WTC11 (cell line): ENCODE data around the gene NPAS3.

ENCODE experiments used
- CREB1 ChIP-seq: sonication (generic); formaldehyde crosslinking; IDR thresholded peaks from 2 replicates; pipeline ENCODE4 v1.8.0; 2023; ENCODE audit warnings: mild to moderate bottlenecking, missing genetic modification reagents
- NFYB ChIP-seq: sonication (generic); formaldehyde crosslinking; conservative IDR thresholded peaks from 2 replicates; pipeline ENCODE4 v1.8.0; 2022; ENCODE audit warnings: low read depth, missing genetic modification reagents
- OVOL2 ChIP-seq: fragments of 250-450 bp; sonication (Bioruptor Pico); IDR thresholded peaks from 2 replicates; pipeline ENCODE4 v1.9.0; 2021; ENCODE audit warnings: mild to moderate bottlenecking, borderline replicate concordance
- SP1 ChIP-seq: sonication (generic); formaldehyde crosslinking; conservative IDR thresholded peaks from 2 replicates; pipeline ENCODE4 v1.8.1; 2022; ENCODE audit warnings: missing genetic modification reagents
- TEAD4 ChIP-seq: sonication (generic); formaldehyde crosslinking; IDR thresholded peaks from 2 replicates; pipeline ENCODE4 v1.8.0; 2022; ENCODE audit warnings: mild to moderate bottlenecking, missing genetic modification reagents
- ZNF232 ChIP-seq: sonication (generic); formaldehyde crosslinking; IDR thresholded peaks from 2 replicates; pipeline ENCODE4 v1.8.0; 2022; ENCODE audit warnings: mild to moderate bottlenecking, missing genetic modification reagents
- TF ChIP-seq, protein P1 (sequence below): fragments of 200-600 bp; IDR thresholded peaks from 2 replicates; pipeline ENCODE4 v1.8.0; 2022; ENCODE audit warnings: antibody characterized with exemption
- TF ChIP-seq, protein P2 (sequence below): sonication (generic); formaldehyde crosslinking; IDR thresholded peaks from 2 replicates; pipeline ENCODE4 v1.8.0; 2022; ENCODE audit warnings: mild to moderate bottlenecking, missing genetic modification reagents
- TF ChIP-seq, protein P3 (sequence below): sonication (generic); formaldehyde crosslinking; IDR thresholded peaks from 2 replicates; pipeline ENCODE4 v1.8.1; 2022; ENCODE audit warnings: low read depth, missing genetic modification reagents, borderline replicate concordance
- TF ChIP-seq, protein P4 (sequence below): sonication (generic); formaldehyde crosslinking; IDR thresholded peaks from 2 replicates; pipeline ENCODE4 v1.8.1; 2023; ENCODE audit warnings: mild to moderate bottlenecking, missing genetic modification reagents, moderate library complexity

DNA sequence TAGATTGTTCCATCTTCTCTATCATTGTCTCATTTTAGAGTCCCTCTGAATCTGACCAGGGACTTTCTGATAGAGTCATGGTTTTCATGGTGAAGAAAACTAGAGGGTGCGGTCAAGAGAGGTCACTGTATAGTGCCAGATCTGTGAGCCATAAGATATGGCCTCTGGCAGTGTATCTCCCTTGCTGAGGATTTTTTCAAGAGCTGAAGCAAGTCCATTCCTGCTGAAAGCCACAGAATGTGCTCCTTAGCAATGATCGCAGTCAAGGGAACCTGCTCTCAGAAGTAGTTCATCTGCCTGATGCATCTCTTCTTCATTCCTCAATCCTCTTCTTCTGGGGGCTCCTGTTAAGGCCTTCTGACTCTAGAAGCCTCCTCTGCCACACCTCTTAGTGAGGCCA is 607.0 kb downstream of the NPAS3 start:
- TF ChIP-seq, protein P1, sequence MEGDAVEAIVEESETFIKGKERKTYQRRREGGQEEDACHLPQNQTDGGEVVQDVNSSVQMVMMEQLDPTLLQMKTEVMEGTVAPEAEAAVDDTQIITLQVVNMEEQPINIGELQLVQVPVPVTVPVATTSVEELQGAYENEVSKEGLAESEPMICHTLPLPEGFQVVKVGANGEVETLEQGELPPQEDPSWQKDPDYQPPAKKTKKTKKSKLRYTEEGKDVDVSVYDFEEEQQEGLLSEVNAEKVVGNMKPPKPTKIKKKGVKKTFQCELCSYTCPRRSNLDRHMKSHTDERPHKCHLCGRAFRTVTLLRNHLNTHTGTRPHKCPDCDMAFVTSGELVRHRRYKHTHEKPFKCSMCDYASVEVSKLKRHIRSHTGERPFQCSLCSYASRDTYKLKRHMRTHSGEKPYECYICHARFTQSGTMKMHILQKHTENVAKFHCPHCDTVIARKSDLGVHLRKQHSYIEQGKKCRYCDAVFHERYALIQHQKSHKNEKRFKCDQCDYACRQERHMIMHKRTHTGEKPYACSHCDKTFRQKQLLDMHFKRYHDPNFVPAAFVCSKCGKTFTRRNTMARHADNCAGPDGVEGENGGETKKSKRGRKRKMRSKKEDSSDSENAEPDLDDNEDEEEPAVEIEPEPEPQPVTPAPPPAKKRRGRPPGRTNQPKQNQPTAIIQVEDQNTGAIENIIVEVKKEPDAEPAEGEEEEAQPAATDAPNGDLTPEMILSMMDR, result no peak
- no peak for TF ChIP-seq OVOL2 (CRISPR knock-in tag)
- no peak for TF ChIP-seq CREB1
- no peak for TF ChIP-seq SP1 (CRISPR knock-in tag)
- TF ChIP-seq TEAD4 (CRISPR knock-in tag), result no peak
- TF ChIP-seq NFYB (CRISPR knock-in tag), result no peak
- TF ChIP-seq, protein P2, sequence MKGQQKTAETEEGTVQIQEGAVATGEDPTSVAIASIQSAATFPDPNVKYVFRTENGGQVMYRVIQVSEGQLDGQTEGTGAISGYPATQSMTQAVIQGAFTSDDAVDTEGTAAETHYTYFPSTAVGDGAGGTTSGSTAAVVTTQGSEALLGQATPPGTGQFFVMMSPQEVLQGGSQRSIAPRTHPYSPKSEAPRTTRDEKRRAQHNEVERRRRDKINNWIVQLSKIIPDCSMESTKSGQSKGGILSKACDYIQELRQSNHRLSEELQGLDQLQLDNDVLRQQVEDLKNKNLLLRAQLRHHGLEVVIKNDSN (CRISPR knock-in tag), result no peak
- TF ChIP-seq ZNF232 (CRISPR knock-in tag), result no peak
- TF ChIP-seq, protein P3, sequence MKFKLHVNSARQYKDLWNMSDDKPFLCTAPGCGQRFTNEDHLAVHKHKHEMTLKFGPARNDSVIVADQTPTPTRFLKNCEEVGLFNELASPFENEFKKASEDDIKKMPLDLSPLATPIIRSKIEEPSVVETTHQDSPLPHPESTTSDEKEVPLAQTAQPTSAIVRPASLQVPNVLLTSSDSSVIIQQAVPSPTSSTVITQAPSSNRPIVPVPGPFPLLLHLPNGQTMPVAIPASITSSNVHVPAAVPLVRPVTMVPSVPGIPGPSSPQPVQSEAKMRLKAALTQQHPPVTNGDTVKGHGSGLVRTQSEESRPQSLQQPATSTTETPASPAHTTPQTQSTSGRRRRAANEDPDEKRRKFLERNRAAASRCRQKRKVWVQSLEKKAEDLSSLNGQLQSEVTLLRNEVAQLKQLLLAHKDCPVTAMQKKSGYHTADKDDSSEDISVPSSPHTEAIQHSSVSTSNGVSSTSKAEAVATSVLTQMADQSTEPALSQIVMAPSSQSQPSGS (CRISPR knock-in tag), result no peak
- TF ChIP-seq, protein P4, sequence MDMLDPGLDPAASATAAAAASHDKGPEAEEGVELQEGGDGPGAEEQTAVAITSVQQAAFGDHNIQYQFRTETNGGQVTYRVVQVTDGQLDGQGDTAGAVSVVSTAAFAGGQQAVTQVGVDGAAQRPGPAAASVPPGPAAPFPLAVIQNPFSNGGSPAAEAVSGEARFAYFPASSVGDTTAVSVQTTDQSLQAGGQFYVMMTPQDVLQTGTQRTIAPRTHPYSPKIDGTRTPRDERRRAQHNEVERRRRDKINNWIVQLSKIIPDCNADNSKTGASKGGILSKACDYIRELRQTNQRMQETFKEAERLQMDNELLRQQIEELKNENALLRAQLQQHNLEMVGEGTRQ (CRISPR knock-in tag), result no peak
